Stimulated activated CD4-positive, alpha-beta T cell treated with anti-CD3 and anti-CD28 coated beads, Interleukin-2, amount 100 ng/mL, for 24 hours (primary cell): ENCODE results near the gene ART3.
A peak's percentile ranks its signal among the peaks of the same experiment; 100 is the strongest.

ENCODE experiments used
- DNase-seq, 2 donors: peaks; one replicate each; pipeline ENCODE4 v3.0.0-alpha.2; 2020

Gene ART3

DNA sequence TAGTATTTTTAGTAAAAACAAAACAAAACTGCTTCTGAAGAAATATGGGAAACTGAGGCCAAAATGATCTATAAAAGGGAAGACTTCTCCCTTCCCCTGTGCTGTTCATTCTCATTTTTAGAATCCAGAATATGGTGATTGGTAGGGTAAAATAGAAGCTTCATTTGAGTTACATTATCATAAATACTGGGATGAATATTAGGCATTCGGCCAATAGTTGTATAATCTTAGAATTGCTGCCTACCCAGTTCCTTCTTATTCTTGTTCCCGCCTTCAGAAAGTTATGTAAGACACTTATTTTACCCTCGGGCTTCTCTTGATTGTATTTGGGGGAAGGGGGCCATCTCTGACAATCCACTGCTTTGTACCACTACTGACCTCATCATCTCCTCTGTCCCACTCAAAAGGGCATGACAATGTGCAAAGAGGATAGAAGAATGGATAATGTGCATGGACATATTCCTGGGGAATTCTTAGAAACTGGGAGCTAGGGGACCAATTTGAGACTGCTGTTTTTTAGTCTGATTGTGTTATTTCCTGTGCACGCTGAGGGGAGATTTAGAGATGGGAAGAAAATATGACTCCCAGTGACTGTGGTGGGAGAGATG is 588 bp downstream of the ART3 start:
- no peak for DNase-seq

DNA sequence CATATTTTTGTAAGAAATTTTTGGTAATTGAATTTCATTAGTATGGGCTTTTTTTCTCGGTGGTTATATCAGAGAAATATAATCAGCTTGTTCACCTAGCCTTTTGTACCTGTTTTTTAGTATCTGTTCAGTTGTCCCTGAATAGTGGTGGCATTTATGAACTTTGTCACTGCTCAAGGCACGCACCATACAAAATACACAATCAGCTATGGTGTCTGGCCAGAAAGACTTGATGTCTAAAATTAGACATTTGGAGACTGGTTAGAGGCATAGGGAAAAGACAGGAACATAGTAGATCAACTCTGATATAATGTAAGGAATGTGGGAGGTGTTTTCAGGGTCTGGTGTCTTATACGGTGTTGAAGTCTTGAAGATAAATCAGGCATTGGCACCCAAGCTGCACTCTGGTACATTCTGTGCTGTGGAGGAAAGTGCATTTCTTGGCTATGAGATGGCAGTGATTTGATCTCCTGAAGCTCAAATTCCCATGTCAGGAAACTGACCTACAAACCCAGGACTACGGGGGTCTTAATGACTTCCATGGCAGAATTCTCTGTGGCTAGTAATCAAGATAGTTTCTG is 3.6 kb downstream of the ART3 start:
- no peak for DNase-seq

DNA sequence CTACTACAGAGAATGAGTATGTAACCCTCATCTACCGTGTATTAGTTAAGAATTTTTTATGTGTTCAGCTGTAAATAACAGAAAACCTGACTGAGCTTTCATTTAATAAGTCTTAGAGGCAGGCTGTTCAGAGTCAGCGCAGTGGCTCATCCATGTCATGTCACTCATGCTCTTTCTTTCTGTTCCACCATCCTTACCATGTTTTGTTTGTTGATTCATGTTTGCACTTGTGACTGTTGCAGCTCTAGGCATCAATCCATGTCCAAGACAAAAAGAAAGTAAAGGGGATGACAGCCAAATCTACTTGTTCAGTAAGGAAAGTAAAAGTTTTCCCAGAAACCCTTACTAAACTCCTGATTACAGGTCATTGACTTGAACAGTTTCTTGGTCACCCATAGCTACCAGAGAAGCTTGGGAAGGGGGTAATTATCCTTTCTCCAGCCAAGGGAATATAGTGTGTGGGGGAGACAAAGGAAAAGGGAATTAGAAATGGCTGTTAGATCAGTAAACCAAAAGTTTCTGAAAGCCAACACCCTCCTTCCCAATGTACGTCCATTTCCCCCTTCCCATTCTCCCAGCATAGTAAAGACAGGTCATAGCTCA is 9.0 kb downstream of the ART3 start:
- no peak for DNase-seq

DNA sequence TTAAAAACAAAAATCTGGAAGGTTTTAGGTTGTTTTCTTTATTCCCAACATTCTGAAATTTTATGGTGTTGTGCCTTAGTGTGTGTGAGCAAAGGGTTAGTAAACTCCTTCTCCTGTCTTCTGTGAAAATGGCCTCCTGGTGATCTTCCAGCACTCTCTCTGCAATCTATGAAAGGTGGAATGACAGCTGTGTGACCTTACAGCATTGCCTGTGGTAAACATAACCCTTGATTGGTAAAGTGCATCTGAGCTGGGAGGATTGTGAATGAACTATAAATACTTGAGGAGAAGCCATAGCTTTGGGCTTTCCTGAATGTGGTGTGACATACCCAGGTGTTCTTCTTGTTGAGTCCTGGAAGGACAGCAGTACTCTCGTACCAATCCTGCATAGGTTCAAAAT is 10.0 kb downstream of the ART3 start:
- DNase-seq: no peak

DNA sequence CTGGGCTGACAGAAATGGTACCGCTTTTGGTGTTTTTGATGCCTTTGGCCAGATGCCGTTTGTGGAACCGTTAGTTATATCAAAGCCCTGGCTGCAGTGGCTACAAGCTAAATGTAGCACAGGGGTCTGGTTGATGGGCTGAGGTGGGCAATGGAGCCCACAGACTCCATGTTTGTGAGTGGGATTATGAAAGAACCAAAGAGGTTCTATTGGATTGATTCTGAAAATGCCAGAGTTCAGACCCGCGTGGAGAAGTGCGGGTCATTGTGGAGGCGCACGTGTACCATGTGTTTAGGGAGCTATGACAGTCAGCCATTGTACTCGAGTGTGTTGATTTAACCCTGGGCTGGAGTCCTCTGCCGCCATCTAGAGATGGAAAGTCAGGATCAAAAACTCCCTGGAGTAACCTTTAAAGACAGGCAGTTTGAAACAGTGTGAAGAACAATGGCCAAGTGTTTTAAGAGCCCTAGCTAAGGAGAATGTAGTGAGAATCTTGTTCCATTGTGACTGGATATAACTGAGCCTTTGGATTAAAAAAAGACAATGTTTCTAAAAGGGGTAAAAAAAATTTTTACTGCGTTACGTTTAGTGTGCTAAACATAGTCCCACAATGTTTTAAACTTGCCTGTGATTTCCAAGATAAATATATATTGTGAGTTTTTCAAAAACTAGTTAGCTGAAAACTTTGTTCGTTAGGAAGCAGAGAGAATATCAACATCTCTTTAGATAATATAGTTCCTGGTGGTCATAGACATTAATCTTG is 12.7 kb downstream of the ART3 start:
- DNase-seq: peak in 1 of 2 donors; percentile 8

DNA sequence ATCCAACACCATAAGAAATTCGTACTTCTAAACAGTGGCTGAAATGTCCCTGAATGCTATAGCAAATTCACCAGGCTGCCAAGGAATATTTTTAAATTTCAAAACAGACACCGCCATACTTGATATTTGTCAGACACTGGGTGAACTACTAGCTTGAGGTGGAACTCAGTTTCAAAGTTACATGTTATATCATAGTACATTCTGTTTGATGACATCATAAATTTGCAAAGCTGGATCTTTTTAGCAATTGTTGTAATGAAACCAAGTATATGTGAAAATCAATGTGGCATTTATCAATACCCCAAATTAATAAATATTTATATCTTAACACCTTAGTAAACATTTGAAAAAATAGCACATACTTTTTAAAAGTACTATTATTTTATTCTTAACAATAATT is 14.2 kb downstream of the ART3 start:
- DNase-seq: no peak

DNA sequence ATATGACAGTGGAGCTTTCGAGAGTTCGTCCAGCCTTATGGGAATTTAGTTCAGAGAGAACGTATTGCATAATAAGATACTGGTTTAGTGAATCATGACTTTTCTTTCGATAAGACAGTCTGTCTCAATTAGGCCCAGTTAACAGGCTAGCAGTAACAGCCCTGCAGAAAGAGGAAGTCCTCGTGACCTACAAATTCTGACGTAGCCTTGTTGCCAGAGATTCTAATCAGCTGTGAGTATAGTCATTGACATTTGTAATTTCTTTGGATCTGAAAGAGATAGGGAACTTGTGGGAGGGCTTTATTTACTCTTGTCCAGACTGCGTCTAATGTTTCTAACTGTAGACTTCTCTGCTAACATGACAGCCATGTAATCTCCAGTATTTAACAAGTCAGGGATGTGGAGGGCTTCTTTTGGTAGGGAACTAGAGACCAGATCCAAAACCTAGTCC is 15.8 kb downstream of the ART3 start:
- no peak for DNase-seq

DNA sequence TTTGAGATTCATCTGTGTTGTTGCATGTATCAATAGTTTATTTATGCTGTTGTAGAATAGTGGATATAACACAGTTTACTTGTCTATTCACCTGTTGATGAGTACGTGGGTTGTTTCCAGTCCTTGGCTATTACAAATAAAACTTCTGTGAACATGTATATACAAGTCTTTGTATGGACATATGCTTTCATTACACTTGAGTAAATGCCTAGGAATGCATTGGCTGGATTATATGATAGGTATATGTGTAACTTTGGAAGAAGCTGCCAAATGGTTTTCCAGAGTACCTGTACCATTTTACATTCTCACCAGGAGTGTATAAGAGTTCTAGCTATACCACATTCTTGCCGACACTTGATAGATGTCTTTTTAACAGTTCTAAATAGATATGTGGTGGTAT is 16.5 kb downstream of the ART3 start:
- no peak for DNase-seq

DNA sequence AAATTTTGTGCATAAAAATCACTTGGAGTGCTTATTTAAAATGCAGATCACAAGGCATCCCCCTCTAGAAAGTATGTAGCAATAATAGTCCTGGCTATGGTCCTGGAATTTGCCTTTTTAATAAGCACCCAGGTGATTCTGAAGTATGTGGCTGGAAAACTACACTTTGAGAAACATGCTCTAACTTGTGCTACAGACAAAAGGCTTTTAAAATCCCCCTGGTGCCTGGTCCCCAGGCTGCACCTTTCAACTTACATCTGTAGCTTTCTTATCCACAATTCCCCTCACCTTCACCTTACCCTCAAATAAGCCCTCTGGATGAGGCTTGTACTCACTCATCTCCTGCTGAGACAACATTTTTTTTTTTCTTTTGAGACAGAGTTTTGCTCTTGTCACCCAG is 21.1 kb downstream of the ART3 start:
- DNase-seq: no peak

DNA sequence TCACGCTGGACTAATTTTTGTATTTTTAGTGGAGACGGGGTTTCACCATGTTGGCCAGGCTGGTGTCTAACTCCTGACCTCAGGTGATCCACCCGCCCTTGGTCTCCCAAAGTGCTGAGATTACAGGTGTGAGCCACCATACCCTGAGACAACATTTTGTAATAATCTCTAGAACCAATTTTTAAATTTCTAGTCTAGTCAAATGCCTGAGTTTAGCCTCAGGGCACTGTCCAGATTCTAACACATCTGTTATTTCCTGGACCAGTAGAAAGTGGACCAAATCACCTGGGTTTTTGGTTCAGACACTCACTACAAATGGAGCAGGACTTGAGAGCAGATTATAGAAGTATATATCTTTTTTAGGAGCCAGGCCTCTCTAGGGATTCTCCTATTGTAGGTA is 21.6 kb downstream of the ART3 start:
- no peak for DNase-seq

DNA sequence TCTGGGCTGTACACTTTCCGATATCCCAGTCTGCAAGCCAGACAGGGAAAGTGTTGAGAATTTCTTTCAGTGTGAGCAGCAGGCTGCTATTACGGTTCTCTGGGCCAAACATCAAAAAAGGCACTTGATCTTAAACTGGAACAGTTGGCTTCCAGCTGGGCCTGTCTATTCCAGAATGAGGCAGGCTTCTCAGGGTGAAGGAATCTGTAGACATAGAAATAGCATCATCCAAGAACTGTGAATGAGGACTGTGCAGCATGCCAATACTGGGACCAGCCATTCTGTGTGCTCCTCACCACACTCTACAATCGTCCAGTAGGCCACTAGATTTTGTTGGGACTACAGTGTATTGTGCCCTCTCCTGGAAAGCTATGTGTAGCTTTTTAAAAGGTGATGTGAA is 31.1 kb downstream of the ART3 start:
- DNase-seq: no peak

DNA sequence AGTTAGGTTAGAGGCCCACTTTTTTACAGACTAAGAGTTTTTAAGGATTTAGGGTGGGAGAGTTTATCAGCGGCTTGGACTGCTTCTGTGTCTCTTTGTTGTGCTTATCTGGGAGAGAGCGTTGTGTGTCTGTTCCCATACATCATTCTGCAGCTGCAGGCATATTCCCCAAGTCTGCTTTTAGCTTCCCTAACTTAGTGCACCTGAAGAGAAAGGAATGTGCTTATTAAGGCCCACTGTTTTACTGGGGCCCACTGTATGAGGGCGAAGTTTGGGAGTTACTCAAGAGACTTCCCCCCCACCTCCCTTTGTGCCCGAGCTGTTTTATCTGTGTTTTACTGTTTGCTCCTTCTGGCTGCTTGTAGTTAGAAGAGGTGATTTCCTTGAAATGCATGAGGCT is 31.9 kb downstream of the ART3 start:
- DNase-seq: no peak

DNA sequence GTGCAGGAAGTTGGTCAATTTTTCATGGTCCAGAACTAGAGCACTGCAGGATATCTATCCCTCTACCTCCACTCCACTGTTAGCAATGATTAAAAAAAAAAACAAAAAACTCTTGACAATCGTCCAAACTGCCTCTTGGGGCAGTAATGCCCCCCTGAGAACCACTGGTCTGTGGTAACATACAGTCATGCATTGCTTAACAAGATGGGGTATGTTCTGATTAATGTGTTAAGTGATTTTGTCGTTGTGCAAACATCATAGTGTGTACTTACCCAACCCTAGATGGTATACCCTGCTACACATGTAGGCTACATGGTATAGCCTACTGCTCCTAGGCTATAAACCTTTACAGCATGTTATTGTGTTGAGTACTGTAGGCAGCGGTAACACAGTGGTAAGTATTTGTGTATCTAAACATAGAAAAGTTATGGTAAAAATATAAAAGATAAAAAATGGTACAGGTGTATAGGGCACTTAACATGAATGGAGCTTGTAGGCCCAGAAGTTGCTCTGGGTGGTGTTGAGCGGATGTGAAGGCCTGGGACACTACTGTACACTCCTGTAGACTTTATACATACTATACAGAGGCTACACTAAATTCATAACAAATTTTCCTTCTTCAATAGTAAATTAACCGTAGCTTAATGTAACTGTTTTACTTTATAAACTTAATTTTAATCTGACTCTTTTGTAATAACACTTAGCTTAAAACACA is 34.1 kb downstream of the ART3 start:
- DNase-seq: no peak

DNA sequence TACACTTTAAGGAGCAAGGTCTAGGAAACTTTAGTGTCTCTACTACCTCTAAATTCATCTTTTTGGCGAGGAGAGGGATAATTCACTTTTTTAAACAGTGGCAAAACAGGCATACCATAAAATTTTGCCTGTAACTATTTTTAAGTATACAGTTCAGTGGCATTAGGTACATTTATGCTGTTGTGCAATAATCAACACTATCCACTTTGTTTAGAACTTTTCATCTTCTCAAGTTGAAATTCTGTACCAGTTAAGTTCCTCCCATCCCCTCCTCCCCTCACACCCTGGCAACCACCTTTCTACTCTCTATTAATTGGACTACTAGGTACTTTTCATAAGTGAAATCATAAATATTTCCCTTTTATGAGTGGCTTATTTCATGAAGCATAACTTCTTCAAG is 42.3 kb downstream of the ART3 start:
- no peak for DNase-seq

DNA sequence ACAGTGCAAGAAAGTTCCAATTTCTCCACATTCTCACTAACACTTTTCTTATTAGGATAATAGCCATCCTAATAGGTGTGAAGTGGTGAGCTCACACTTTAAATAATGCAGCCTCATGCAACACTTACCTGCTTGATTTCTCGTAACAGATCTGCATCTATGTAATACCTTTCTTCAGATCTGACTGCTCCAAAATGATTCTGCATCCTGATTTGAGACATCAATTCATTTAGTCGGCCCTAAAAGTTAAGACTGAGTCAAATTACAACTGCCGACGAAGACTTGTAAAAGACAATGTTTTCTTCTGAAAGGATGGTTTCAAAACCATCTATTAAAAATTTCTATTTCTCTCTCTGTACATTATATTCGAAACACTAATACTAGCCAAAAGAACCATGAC is 43.0 kb downstream of the ART3 start:
- DNase-seq: no peak

DNA sequence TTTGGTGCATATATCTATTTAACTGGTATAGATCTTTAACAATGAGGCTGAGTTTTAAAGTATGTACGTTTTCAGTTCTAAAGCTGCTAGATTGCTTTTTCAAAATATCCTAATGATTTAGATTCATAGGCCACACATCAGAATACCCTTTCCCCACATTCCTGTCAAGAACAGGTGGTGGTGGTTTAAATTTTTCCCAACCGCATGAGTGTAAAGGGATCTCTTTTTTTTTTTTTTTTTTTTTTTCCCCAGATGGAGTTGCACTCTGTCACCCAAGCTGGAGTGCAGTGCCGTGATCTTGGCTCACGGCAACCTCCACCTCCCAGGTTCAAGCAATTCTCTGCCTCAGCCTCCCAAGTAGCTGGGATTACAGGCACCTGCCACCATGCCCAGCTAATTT is 45.7 kb downstream of the ART3 start:
- DNase-seq: no peak

DNA sequence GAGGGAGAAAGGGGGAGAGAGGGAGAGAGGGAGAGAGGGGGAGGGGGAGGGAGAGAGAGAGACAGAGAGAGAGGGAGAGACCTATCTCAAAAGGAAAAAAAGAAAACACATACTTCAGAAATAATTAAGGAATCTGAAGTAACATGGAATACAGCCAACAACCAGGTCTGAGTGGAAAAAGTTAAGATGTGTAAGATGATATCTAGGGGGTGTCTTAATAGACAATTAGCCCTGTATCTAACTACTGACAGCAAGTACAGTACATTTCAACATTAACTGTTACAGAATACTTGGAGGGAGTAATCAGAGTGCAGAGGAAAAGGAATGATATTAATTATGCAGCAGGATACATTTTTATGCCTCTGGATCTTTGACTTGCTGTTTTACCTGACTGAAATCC is 51.3 kb downstream of the ART3 start:
- DNase-seq: no peak

DNA sequence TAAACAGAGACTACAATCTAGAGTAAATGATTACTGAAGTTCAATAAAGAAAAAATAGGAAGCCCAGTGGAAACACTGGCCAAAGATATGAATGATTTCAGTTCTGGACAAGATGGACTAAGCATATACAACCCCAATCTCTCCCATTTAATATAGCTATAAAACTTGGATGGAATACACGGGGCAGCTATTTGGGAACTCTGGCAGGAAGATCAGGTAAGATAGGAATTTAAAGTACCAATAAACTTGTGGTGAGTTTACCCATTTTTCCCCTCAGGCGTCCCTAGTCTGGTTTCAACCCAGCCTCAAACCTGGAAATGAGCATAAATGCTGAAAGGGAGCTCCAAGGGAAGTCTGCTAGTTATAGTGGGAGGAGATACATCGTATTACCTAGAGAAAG is 53.2 kb downstream of the ART3 start:
- DNase-seq: no peak

DNA sequence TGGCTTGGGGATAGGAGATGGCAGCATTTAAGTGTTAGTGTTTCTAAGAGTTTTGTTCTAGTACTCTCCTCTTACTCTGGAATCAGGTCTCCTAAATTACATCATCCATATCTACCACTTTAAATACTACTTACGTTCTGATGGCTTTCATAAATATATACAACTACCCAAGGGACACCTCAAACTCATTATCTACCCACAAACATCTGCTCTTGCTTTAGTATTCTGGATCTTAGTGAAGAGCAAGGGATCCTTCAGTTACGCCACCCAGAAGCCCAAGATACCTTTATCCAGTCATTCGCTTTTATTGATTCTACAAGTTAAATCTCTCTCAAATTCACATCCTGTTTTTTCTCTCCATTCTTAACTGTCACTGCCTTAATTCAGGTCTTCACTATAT is 66.7 kb downstream of the ART3 start:
- DNase-seq: no peak

DNA sequence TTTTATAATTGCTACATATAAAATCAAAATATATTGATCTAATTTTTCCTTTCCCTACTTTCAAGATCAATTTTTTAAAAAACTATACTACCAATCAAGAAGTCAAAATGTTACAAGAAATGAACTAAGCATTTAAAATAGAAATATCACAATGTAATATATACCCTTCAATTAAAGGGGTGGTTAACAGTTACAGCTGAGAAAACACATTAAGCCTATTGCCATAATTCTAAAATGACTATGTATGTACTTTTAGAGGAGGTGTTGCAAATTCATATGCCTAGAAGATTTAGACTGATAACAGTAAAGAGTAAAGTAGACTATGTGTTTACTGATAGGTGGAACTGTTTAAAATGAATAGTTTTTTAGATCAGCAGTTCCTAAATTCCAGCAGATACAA is 70.0 kb downstream of the ART3 start:
- no peak for DNase-seq

DNA sequence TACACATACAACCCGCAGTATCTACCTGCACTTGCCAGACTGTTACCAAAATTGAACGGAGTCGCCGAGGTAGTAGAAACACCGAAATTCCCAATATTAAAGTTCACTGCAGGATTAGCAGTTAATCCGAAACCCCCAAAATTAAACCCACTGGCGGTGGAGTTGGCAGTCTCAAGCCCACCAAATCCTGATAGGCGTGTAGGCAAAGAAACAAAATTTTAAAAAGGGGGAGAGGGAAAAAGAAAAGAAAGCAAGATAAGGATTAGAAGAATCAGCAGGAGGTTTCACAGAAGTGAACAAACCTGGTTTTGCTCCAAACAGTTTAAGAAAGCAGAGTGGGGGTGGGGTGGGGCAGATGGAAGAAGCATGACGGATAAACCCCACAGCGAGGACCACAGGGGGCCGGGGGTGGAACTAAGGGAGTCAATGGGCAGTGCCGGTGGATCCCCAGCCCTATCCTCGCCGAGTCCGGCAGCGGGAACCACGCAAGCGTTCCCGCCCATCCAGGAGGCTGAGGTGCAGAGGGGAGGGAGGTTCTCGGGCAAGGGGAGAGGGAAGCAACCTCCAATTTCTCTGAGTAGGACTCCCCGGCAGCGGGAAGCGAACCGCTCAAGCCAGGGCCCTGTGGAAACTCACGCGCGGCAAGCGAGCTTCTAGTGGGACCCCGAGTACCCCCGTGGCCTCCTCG is 73.1 kb downstream of the ART3 start:
- peak; percentile 57 to 67 for DNase-seq

DNA sequence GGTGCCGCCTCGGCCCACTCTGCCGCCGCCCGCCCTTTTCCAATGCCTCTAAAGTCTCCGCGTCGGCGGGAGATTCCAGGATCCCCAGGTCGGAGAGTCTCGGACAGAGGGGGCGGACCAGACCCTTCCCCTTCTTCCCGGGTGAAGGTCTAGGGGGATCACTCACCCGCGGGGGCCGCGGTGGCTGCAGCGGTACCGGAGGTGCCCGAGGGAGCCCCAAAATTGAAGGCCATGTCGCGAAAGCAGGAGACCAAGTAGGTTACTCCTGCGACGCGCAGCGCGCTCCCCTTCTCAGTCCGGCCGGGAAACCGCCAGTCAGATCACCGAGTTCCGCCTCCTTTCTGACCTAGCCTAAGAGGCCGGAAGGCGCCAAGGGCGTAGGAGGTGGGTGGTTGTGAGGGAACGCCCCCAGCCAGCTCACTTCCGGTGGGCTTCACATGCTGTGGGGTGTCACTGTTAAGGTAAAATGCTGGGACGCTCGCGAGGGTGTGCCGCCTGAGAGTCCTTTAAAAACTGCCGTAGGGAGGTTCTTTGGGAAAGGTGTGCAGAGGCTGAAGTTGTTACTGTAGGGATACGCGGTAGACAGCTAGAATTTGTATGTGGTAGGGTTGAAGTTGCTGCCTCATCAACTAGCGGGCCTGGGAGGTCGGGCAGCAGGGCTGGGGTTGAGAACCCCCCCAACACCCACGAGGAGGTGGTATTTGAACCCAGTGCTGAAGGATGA is 73.8 kb downstream of the ART3 start, which contains the start of gene NUP54:
TSS of gene NUP54 (minus strand) at position 256 of the 724 bp plus-strand sequence. CDS start at position 233, 23 bp downstream.
- peak; percentile 96 to 97 for DNase-seq
